Measurements from ENCODE around the gene ASB16. TPM values are rescaled to one million over a fixed set of nuclear protein-coding genes. Genes with fewer than 3 reads are reported as not detected.

Gene ASB16
- total and polyA plus RNA-seq, 10 of the 15 experiments (the other 5 are each of a cell fraction or from before 2014, with no cell fraction given) = 0.07 to 1.1 (median 0.44) TPM; not detected in 5

DNA sequence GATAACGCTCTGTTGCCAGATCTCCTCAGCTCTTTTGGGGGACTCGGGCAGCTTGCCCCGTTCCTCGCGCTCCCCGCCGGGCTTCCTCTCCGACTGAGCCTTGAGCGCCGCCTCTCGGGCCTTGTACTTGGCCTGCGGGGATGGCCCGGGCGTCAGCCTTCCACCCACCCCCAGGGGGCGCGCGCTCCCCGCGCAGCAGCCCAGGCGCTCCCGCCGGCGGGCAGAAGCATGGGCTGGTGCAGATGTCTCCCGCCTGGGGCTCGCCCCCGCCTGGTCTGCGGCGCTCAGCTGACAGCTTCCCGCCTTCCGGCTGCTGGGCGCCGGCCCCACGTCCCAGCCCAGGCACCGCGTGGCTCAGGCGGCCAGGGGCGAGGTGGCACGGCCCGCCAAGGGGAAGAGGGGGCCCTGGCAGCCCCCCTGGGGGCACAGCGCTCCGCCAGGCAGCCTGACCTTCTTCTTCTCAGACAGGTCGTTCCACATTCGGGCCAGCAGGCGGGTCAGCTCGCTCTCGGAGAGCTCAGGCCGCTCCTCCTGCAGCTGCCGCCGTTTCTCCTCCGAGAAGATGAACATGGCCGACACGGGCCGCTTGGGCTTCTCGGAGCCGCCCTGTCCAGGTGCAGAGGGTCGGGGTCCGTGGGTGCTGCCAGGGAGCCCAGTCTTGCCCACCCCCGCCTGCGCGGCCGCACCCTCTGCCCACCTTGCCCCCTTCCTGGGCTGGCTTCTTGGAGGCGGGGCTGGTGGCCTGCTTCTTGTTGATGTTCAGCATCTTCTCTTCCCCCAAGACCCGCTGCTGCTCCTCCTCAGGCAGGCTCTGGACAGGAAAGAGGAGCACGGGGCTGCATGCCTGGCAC is 40.1 kb downstream of the ASB16 start:
- Histone ChIP-seq H3K4me3 (peak overlapping the region; percentile 54; the same call in 1 of the 2 replicates), H4K20me1 (ENCODE audit: control insufficient read depth, insufficient read depth) (peaks cover 2% of the 10 kb centered on the region; the same call in 1 of the 2 replicates), H3K9ac (ENCODE audit: control insufficient read depth, insufficient read depth, low read length) (peak overlapping the region; percentile 73), H3K4me1 (ENCODE audit: control insufficient read depth, insufficient read depth, low read length) (peaks cover 22% of the 10 kb centered on the region), H3K79me2 (ENCODE audit: control insufficient read depth, insufficient read depth, low read length) (peaks cover 11% of the 10 kb centered on the region), H3K27me3 (replicated peaks in 1 of 2; ENCODE audit: control insufficient read depth in 2 of 2, insufficient read depth in 2 of 2, low read length in 1 of 2) (no peaks in the 10 kb centered on the region), H3K4me2 (ENCODE audit: control insufficient read depth, insufficient read depth) (peak overlapping the region; percentile 83), H3K36me3 (ENCODE audit: control insufficient read depth in 2 of 2, insufficient read depth in 2 of 2, low read length in 1 of 2) (peaks cover 43 to 53% of the 10 kb centered on the region in 2 experiments), H3K27ac (ENCODE audit: control insufficient read depth, insufficient read depth) (peak overlapping the region; percentile 82), H3K9me3 (replicated peaks; ENCODE audit: control insufficient read depth, insufficient read depth, low read length) (no peaks in the 10 kb centered on the region), H2AFZ (ENCODE audit: control insufficient read depth, low read depth, low read length) (peak overlapping the region; percentile 33; the same call in 1 of the 2 replicates)
- DNase-seq (ENCODE audit: low read depth, low spot score) = no peak
- ChIA-PET POLR2A (interaction anchor here (0.7 to 2.6 kb wide), 14 partner anchors 8 to 137 kb away, joined by 3 to 16 read pairs (median 7); partner anchors contain the start of genes ATXN7L3, GRN, SLC25A39 and TMUB2), SMC1A (ENCODE audit: uncharacterized antibody, unreplicated experiment) (interaction anchor here (0.6 to 3.1 kb wide), 24 partner anchors 8 to 155 kb away, joined by 3 to 38 read pairs (median 5); partner anchors contain the start of genes GRN and TMUB2), CTCF (interaction anchor here (0.6 to 7.0 kb wide), 44 partner anchors 8 to 586 kb away, joined by 3 to 135 read pairs (median 4); partner anchors contain the start of genes ASB16, ATXN7L3, FAM171A2 and GRN), RAD21 (ENCODE audit: unreplicated experiment) (interaction anchor here (0.6 to 3.7 kb wide), 24 partner anchors 8 to 325 kb away, joined by 3 to 46 read pairs (median 4); partner anchors contain the start of genes ATXN7L3, GRN, HROB and SLC25A39)
- BruUV-seq (replicated peaks) = no TSS peak
- peak; percentile 89 for FAIRE-seq
- 17% methylated on average over 54 of the region's 64 CpGs for WGBS (ENCODE audit: insufficient coverage, insufficient replicate concordance, low lambda C conversion rate, missing lambda C conversion rate)
- intact Hi-C loops (cut with micrococcal nuclease; ENCODE audit: unreplicated experiment) = loop anchor here (1.0 to 10.0 kb wide), 2 partner anchors 121 to 294 kb away; partner anchors contain the start of gene GPATCH8
- peak; percentile 98 for ATAC-seq
- in situ Hi-C loops (cut with MboI) = loop anchor here (25.0 kb wide), 1 partner anchor 302 kb away; the partner anchor contains the start of gene GPATCH8
- TF ChIP-seq PBX3 (IDR thresholded peaks at IDR 0.05; ENCODE audit: insufficient replicate concordance, low read depth, low read length) = peak; percentile 73
- peak; percentile 74 to 77; a peak in 3 of 4 replicates for TF ChIP-seq BHLHE40 (IDR thresholded peaks at IDR 0.05; ENCODE audit: borderline replicate concordance in 1 of 2, low read depth in 2 of 2, low read length in 1 of 2)
- TF ChIP-seq MXI1 (IDR thresholded peaks at IDR 0.05; ENCODE audit: low read depth, low read length) = peak; percentile 69; the same call in 1 of the 2 replicates
- TF ChIP-seq RAD21 (IDR thresholded peaks at IDR 0.05; ENCODE audit: insufficient read depth, low read depth, low read length) = peak; percentile 91
- TF ChIP-seq ZNF207 (IDR thresholded peaks at IDR 0.05; ENCODE audit: borderline replicate concordance) = peak; percentile 87
- peak; percentile 83; the same call in 1 of the 2 replicates for TF ChIP-seq ZNF592 (IDR thresholded peaks at IDR 0.05)
- 0 out of 2 replicates have a peak, but pooled peaks have one; percentile 24 for TF ChIP-seq STAT1 (conservative IDR thresholded peaks at IDR 0.05)
- peak; percentile 59; the same call in 1 of the 2 replicates for TF ChIP-seq E2F4 (IDR thresholded peaks at IDR 0.05; ENCODE audit: low read depth, low read length)
- peak; percentile 86; the same call in 1 of the 2 replicates for TF ChIP-seq GATAD2B (conservative IDR thresholded peaks at IDR 0.05; ENCODE audit: low read depth)
- TF ChIP-seq BRCA1 (IDR thresholded peaks at IDR 0.05; ENCODE audit: low read depth, low read length) = no peak
- TF ChIP-seq ETV6 (conservative IDR thresholded peaks at IDR 0.05 in 1 of 2, IDR thresholded peaks at IDR 0.05 in 1 of 2; ENCODE audit: borderline replicate concordance in 1 of 2, low read depth in 1 of 2) = no peak
